ENCODE results near the gene SIKE1. TPM values are rescaled to one million over a fixed set of nuclear protein-coding genes. Genes with fewer than 3 reads are reported as not detected.
A peak's percentile ranks its signal among the peaks of the same experiment; 100 is the strongest.

SIKE1 gene
- total RNA-seq, 1 donor from 2014 or later, result 64.2 TPM

- Mint-ChIP-seq H3K36me3 (peaks cover 9% of the 10 kb centered on the region), H3K4me3 (no peak overlapping the region), H3K27ac (peak overlapping the region; percentile 2), H3K9me3 (no peaks in the 10 kb centered on the region), H3K27me3 (ENCODE audit: low read depth) (no peaks in the 10 kb centered on the region), H3K4me1 (peaks cover 48% of the 10 kb centered on the region)
- no peak for TF ChIP-seq CTCF (IDR thresholded peaks at IDR 0.05; ENCODE audit: unreplicated experiment)
- DNase-seq (ENCODE audit: low spot score in 2 of 2, unreplicated experiment in 2 of 2), result no peak
These were observed 29.7 kb downstream of the SIKE1 start for GRCh38 chr1:114750780-114751179.

GRCh38 chr1:114749835-114750234, 30.6 kb downstream of the SIKE1 start:
- no peak for TF ChIP-seq CTCF (IDR thresholded peaks at IDR 0.05; ENCODE audit: unreplicated experiment)
- Mint-ChIP-seq H3K36me3 (peaks cover 9% of the 10 kb centered on the region), H3K4me3 (no peak overlapping the region)

GRCh38 chr1:114746450-114747121, 33.9 kb downstream of the SIKE1 start:
- Mint-ChIP-seq H3K27me3 (ENCODE audit: low read depth) (no peaks in the 10 kb centered on the region), H3K36me3 (peaks cover 22% of the 10 kb centered on the region), H3K4me1 (peaks cover 17% of the 10 kb centered on the region), H3K27ac (no peak overlapping the region), H3K4me3 (no peak overlapping the region), H3K9me3 (no peaks in the 10 kb centered on the region)
- DNase-seq (ENCODE audit: low spot score in 2 of 2, unreplicated experiment in 2 of 2), result no peak
- no peak for TF ChIP-seq CTCF (IDR thresholded peaks at IDR 0.05; ENCODE audit: unreplicated experiment)

More at GRCh38 chr1:114749835-114750234, 30.6 kb downstream of the SIKE1 start:
- peaks cover 39% of the 10 kb centered on the region for H3K4me1 Mint-ChIP-seq
- no peaks in the 10 kb centered on the region for H3K27me3 Mint-ChIP-seq (ENCODE audit: low read depth)
- H3K9me3 Mint-ChIP-seq, result no peaks in the 10 kb centered on the region
- no peak for DNase-seq (ENCODE audit: low spot score in 2 of 2, unreplicated experiment in 2 of 2)
- no peak overlapping the region for H3K27ac Mint-ChIP-seq

GRCh38 chr1:114745291-114745690, 35.2 kb downstream of the SIKE1 start:
- Mint-ChIP-seq H3K27me3 (ENCODE audit: low read depth) (no peaks in the 10 kb centered on the region), H3K36me3 (peaks cover 26% of the 10 kb centered on the region), H3K4me3 (no peak overlapping the region), H3K4me1 (peaks cover 6% of the 10 kb centered on the region), H3K27ac (no peak overlapping the region), H3K9me3 (no peaks in the 10 kb centered on the region)
- TF ChIP-seq CTCF (IDR thresholded peaks at IDR 0.05; ENCODE audit: unreplicated experiment), result no peak
- DNase-seq (ENCODE audit: low spot score in 2 of 2, unreplicated experiment in 2 of 2), result no peak

- H3K36me3 Mint-ChIP-seq, result peaks cover 35% of the 10 kb centered on the region
- H3K27me3 Mint-ChIP-seq (ENCODE audit: low read depth), result no peaks in the 10 kb centered on the region
- no peak for DNase-seq (ENCODE audit: low spot score in 2 of 2, unreplicated experiment in 2 of 2)
- TF ChIP-seq CTCF (IDR thresholded peaks at IDR 0.05; ENCODE audit: unreplicated experiment), result no peak
- H3K9me3 Mint-ChIP-seq, result no peaks in the 10 kb centered on the region
- H3K27ac Mint-ChIP-seq, result no peak overlapping the region
- no peak overlapping the region for H3K4me3 Mint-ChIP-seq
- no peaks in the 10 kb centered on the region for H3K4me1 Mint-ChIP-seq
These were observed 38.3 kb downstream of the SIKE1 start for GRCh38 chr1:114741963-114742746.

Data from mesothelial cell of epicardium (in vitro differentiated cells).